GM20431 (cell line): ENCODE measurements around the gene SLC12A6.
"Not testable (repeated sequence)": the region's sequence is repeated elsewhere in the genome, so short reads cannot be mapped to it uniquely, and the experiment has no call there.

ENCODE experiments used
- in situ Hi-C: fragments of 300-500 bp; cut with MseI, MboI; formaldehyde crosslinking; loops from one replicate; pipeline ENCODE4 v1.15.0; 2020; ENCODE audit warnings: low sequenced_read_pairs; ENCODE audit not compliant: unreplicated experiment

SLC12A6 gene

GRCh38 chr15:34216527-34217270 is 120.9 kb downstream of the SLC12A6 start:
- in situ Hi-C loops = loop anchor here (25.0 kb wide), 1 partner anchor 371 kb away; the partner anchor contains the start of gene GOLGA8B

- in situ Hi-C loops = loop anchor here (25.0 kb wide), 1 partner anchor 373 kb away; the partner anchor contains the start of gene GOLGA8B
Observed at GRCh38 chr15:34214135-34214534, 123.4 kb downstream of the SLC12A6 start.

- in situ Hi-C loops = loop anchor here (25.0 kb wide), 1 partner anchor 374 kb away; the partner anchor contains the start of gene GOLGA8B
Observed at GRCh38 chr15:34213690-34214089, 123.9 kb downstream of the SLC12A6 start.

- in situ Hi-C loops = loop anchor here (25.0 kb wide), 1 partner anchor 378 kb away; the partner anchor contains the start of gene GOLGA8B
Observed at GRCh38 chr15:34209421-34210282, 127.9 kb downstream of the SLC12A6 start, which contains the start of gene KATNBL1. KATNBL1 (minus strand) TSS chr15:34210096; CDS start chr15:34163676, 46,420 bp downstream.

- in situ Hi-C loops = loop anchor here (25.0 kb wide), 1 partner anchor 381 kb away; the partner anchor contains the start of gene GOLGA8B
Observed at GRCh38 chr15:34206011-34206410, 131.6 kb downstream of the SLC12A6 start.

- in situ Hi-C loops = loop anchor here (25.0 kb wide), 1 partner anchor 383 kb away; the partner anchor contains the start of gene GOLGA8B
Observed at GRCh38 chr15:34203936-34204335, 133.6 kb downstream of the SLC12A6 start.

- in situ Hi-C loops = loop anchor here (25.0 kb wide), 1 partner anchor 384 kb away; the partner anchor contains the start of gene GOLGA8B
Observed at GRCh38 chr15:34203305-34203704, 134.3 kb downstream of the SLC12A6 start.

GRCh38 chr15:34193272-34193671 is 144.3 kb downstream of the SLC12A6 start:
- in situ Hi-C loops = not testable (repeated sequence)

GRCh38 chr15:34188711-34189110 is 148.9 kb downstream of the SLC12A6 start:
- in situ Hi-C loops = no loop called here

GRCh38 chr15:34185666-34186065 is 151.9 kb downstream of the SLC12A6 start:
- in situ Hi-C loops = no loop called here

GRCh38 chr15:34182942-34183341 is 154.6 kb downstream of the SLC12A6 start:
- in situ Hi-C loops = no loop called here
